Psoas muscle (tissue), 8 donors: Measurements from ENCODE around the gene CDCA8. TPM values are rescaled to one million over a fixed set of nuclear protein-coding genes. Genes with fewer than 3 reads are reported as not detected.

Source experiments
- ATAC-seq, 4 donors: fragments of 200-7000 bp; cut with Tn5 transposase; one replicate each; pipeline ENCODE4 v1.9.1; 2020; ENCODE audit warnings: moderate library complexity in 3 of 4, mild to moderate bottlenecking in 2 of 4
- DNase-seq, 2 donors: peaks; one replicate each; pipeline ENCODE4 v3.0.0-alpha.2; 2020
- H3K27ac ChIP-seq: fragments of 200-600 bp; one replicate; pipeline ENCODE4 v1.8.0; 2022
- H3K27me3 ChIP-seq, 3 donors: fragments of 200-600 bp in 1 of 3; one replicate each; pipeline versions ENCODE4 v1.6.1 to v1.8.0; 2013 to 2022; ENCODE audit warnings: low read length in 2 of 3, mild to moderate bottlenecking in 2 of 3, moderate library complexity in 1 of 3; ENCODE audit not compliant: insufficient read depth in 3 of 3
- H3K36me3 ChIP-seq, 2 donors: fragments of 200-600 bp in 1 of 2; one replicate each; pipeline versions ENCODE4 v1.6.1 to v1.8.0; 2013 to 2022; ENCODE audit warnings: low read depth in 1 of 2, mild to moderate bottlenecking in 1 of 2, moderate library complexity in 1 of 2; ENCODE audit not compliant: insufficient read depth in 1 of 2
- H3K4me1 ChIP-seq: fragments of 200-600 bp; one replicate; pipeline ENCODE4 v1.8.0; 2022
- H3K4me3 ChIP-seq: fragments of 200-600 bp; one replicate; pipeline ENCODE4 v1.8.0; 2022; ENCODE audit warnings: mild to moderate bottlenecking
- H3K9me3 ChIP-seq: fragments of 200-600 bp; one replicate; pipeline ENCODE4 v1.8.0; 2022
- CTCF ChIP-seq: fragments of 200-600 bp; IDR thresholded peaks from one replicate; pipeline ENCODE4 v1.8.0; 2022; ENCODE audit warnings: antibody characterized with exemption
- WGBS, 3 donors: extraction: QIAGEN DNeasy Blood & Tissue Kit; methylation state at CpG; one replicate each; pipeline versions ENCODE4 v1.1.6 to v1.1.7; 2013; 5-methylcytosine and 5-hydroxymethylcytosine counted together
- intact Hi-C, 2 donors: fragments of 100-400 bp; cut with DNase I; formaldehyde crosslinking; loops; one replicate each; pipeline versions ENCODE4 v1.11.0 to v1.14.2; 2022
- polyA plus RNA-seq, 3 donors: library from polyadenylated mRNA; stranded (reverse); fragments of 200-250 nt; gene quantifications; one replicate each; pipeline ENCODE4 v1.2.3, GENCODE V29; 2013
- total RNA-seq, 4 donors: library from RNA; stranded (reverse); fragmentation: NEBNext Ultra II Directional in 2 of 4; extraction: Animal tissue kit (Norgen Biotek cat#: 25700) in 2 of 4; gene quantifications; one replicate each; pipeline versions ENCODE4 v1.2.1 to v1.2.4, GENCODE V29; 2021 to 2023
- donor health status: healthy with polysubstance abuse.
- donor health status: DM: no; HTN: no; CAD: no; lungs with moderate emphysema.
- donor health status: Bipolar disorder and iron deficiency.
- donor health status: healthy.
- donor health status: DM: yes; HTN: yes; CAD: no.
- donor health status: DM: no; HTN: no; CAD: no.
- donor health status: DM: no; HTN: no; CAD: no.
- donor health status: DM: yes; HTN: yes; CAD: no.

Gene CDCA8
- total and polyA plus RNA-seq, 7 donors: 0.10 to 0.78 (median 0.23) TPM

- Histone ChIP-seq H3K27ac (no peak overlapping the region), H3K36me3 (no peaks in the 10 kb centered on the region), H3K4me1 (no peaks in the 10 kb centered on the region), H3K9me3 (no peaks in the 10 kb centered on the region), H3K4me3 (no peak overlapping the region), H3K27me3 (peaks cover 0 to 29% (median 4%) of the 10 kb centered on the region in 3 donors)
- intact Hi-C loops: loop anchor here in 1 of 2 donors (5.0 kb wide), 1 partner anchor 60 kb away; no protein-coding TSS in a partner anchor
- WGBS, 3 donors: 13 to 30% (median 18%) methylated on average over 17 of the region's 17 CpGs
- ATAC-seq: no peak
- no peak for DNase-seq
- no peak for TF ChIP-seq CTCF
Observed at GRCh38 chr1:37667023-37667671, 25.2 kb upstream of the CDCA8 start.

DNA sequence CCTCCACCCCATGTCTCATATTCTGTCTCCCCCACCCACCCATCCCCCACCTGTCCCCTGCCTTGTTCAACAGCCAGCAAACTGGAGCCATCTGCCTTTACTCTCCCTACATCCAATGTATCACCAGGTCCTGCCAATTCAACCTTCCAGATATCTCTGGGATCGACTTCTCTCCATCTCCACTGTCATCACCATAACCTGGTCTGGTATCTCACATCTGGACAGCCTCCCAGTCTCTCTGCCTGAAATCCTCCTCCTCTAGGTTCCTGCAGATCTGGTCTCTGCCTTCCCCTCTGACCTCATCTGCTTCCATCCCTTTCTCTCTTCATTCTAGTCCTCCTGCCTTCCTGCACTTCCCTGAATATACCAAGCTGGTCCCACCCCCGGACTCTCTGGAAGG is 22.2 kb upstream of the CDCA8 start:
- Histone ChIP-seq H3K4me1 (no peaks in the 10 kb centered on the region), H3K36me3 (no peaks in the 10 kb centered on the region), H3K4me3 (no peak overlapping the region), H3K27ac (no peak overlapping the region), H3K9me3 (no peaks in the 10 kb centered on the region), H3K27me3 (peaks cover 0 to 35% (median 4%) of the 10 kb centered on the region in 3 donors)
- TF ChIP-seq CTCF: no peak
- no peak for DNase-seq
- WGBS, 3 donors: 57 to 66% (median 61%) methylated on average over 2 of the region's 2 CpGs
- intact Hi-C loops: no loop called here
- no peak for ATAC-seq

GRCh38 chr1:37671261-37671660 is 21.1 kb upstream of the CDCA8 start:
- ATAC-seq: no peak
- no peaks in the 10 kb centered on the region for H3K9me3 ChIP-seq
- DNase-seq: no peak
- no peak for TF ChIP-seq CTCF
- peaks cover 0 to 35% (median 4%) of the 10 kb centered on the region in 3 donors for H3K27me3 ChIP-seq
- no peak overlapping the region for H3K4me3 ChIP-seq
- no peaks in the 10 kb centered on the region for H3K36me3 ChIP-seq
- H3K27ac ChIP-seq: no peak overlapping the region
- intact Hi-C loops: no loop called here
- no peaks in the 10 kb centered on the region for H3K4me1 ChIP-seq
- 66 to 73% (median 70%) methylated on average over 6 of the region's 6 CpGs for WGBS, 3 donors

DNA sequence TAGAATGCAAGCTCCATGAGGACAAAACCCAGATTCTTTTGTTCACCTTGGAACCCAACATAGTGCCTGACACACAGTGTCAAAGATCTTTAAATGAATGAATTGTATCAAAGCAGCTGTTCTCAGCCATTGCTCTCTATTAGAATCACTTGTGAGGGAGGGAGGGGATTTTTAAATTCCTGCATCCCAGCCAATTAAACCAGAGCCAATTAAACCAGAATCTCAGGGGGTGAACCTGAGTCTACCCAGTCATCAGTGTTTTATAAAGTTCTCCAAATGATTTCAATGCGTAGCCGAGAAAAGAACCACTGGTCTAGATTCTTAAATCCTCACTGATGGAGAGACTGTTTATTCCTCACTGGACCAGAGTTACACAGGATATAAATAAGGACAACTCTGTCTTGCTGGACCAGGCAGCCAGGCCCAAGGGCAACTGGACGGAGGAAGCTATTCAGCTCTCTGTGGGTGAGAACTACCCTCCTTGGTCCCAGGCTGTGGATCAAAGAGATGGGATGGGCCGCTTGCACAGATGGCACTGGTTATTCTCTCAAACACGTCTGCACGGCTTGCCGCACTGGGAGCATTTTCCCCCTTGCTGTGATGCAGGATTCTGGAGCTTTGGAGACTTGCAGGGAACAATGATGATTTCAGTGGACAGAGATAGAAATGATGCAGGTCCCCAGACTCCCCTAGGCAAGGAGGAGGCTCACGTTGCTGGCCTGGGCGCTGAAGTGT is 20.0 kb upstream of the CDCA8 start:
- no peak for TF ChIP-seq CTCF
- no peaks in the 10 kb centered on the region for H3K9me3 ChIP-seq
- no peak overlapping the region for H3K4me3 ChIP-seq
- intact Hi-C loops: no loop called here
- no peaks in the 10 kb centered on the region for H3K4me1 ChIP-seq
- peaks cover 0 to 35% (median 4%) of the 10 kb centered on the region in 3 donors for H3K27me3 ChIP-seq
- DNase-seq (no peak), ATAC-seq (no peak)
- no peaks in the 10 kb centered on the region for H3K36me3 ChIP-seq
- H3K27ac ChIP-seq: no peak overlapping the region
- WGBS, 3 donors: 44 to 45% (median 44%) methylated on average over 9 of the region's 9 CpGs
